Fibroblast of the aortic adventitia (primary cell): ENCODE data around the gene NSL1. TPM values are rescaled to one million over a fixed set of nuclear protein-coding genes. Genes with fewer than 3 reads are reported as not detected.
A peak's percentile ranks its signal among the peaks of the same experiment; 100 is the strongest.

Experiments used
- DNase-seq: peaks from one replicate; pipeline ENCODE4 v3.0.0-alpha.2; 2010; ENCODE audit warnings: low read depth
- H3K4me3 ChIP-seq: 2 replicates; pipeline ENCODE4 v1.5.1; 2011; ENCODE audit warnings: low read depth, mild to moderate bottlenecking, control low read depth, low read length, moderate library complexity
- total RNA-seq: library from RNA; depleted of rRNA; stranded (reverse); fragments of >200 nt; gene quantifications from 2 replicates; pipeline ENCODE4 v1.2.3, GENCODE V29; 2012; ENCODE audit warnings: low replicate concordance
- TF ChIP-seq, protein P1 (sequence below): IDR thresholded peaks from 2 replicates; pipeline ENCODE4 v1.5.1; 2011; ENCODE audit warnings: mild to moderate bottlenecking, low read length, control low read depth, inconsistent platforms; ENCODE audit not compliant: insufficient read depth

Gene NSL1
- total RNA-seq, 1 donor, result 41.1 TPM

DNA sequence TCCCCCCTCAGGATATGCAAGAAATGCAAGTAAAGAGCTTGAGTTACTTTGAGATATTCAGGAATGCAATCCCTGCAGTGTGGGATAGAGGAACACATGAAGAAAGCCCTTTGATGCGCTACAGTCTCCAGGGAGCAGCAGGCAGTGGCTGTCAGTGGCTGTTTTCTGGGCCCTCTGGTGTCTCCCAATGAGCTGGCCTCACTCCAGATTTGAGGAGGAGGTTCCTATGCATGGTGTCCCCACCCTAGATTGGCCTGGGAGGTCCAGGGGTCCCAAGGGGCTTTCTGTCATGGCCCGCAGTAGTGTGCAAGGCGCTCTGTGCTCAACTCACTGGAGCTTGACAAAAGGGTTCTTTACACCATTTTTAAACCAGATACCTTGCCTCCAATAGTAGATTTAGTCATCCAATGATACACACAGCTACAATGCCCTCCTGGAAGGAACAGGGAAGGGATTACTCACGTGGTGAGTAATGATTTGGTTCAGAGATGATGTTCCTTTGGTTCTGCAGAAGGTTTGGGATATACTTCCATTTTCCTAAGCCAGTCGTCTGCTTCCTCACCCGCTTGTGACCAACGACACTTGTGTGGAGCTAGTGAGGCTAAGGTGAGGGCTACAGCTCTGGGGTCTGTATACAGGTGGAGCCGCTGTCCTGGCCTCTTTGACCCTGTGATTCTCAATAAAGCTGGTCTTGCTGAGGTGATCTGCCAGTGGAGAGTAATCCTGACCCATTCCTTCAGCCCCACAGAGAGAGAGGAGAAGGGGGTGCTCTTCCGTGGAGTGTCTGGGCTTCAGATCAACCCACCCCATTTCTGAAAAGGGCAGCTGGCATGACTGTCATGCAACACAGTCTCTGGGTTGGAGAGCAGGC is 98.6 kb downstream of the NSL1 start:
- TF ChIP-seq, protein P1, sequence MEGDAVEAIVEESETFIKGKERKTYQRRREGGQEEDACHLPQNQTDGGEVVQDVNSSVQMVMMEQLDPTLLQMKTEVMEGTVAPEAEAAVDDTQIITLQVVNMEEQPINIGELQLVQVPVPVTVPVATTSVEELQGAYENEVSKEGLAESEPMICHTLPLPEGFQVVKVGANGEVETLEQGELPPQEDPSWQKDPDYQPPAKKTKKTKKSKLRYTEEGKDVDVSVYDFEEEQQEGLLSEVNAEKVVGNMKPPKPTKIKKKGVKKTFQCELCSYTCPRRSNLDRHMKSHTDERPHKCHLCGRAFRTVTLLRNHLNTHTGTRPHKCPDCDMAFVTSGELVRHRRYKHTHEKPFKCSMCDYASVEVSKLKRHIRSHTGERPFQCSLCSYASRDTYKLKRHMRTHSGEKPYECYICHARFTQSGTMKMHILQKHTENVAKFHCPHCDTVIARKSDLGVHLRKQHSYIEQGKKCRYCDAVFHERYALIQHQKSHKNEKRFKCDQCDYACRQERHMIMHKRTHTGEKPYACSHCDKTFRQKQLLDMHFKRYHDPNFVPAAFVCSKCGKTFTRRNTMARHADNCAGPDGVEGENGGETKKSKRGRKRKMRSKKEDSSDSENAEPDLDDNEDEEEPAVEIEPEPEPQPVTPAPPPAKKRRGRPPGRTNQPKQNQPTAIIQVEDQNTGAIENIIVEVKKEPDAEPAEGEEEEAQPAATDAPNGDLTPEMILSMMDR, result no peak
- no peak overlapping the region for H3K4me3 ChIP-seq
- peak; percentile 56 for DNase-seq

DNA sequence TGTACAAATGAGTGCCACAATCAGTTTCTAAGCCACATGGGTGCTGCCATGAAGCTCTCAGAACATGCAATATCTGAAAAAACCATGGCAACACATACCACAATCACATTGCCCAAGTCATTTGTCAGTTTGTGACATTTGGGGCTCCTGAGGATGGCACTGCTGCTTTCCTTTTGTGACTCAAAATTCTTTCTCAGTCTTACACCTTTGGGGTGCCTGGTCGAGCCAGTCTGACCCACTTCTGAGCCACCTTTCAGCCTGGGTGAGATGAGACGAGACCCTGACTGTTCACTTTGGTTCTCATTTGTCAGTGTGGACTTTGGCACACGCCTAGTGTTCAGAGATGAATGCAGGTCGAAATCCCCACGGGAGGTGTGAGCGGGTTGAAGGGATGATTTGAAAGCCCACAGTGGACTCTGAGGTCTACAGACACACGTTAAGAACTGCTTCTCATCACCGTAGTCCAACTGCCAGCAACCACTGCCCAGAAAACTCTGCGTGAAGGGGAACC is 100.0 kb downstream of the NSL1 start:
- H3K4me3 ChIP-seq, result no peak overlapping the region
- TF ChIP-seq, protein P1, result no peak
- no peak for DNase-seq

DNA sequence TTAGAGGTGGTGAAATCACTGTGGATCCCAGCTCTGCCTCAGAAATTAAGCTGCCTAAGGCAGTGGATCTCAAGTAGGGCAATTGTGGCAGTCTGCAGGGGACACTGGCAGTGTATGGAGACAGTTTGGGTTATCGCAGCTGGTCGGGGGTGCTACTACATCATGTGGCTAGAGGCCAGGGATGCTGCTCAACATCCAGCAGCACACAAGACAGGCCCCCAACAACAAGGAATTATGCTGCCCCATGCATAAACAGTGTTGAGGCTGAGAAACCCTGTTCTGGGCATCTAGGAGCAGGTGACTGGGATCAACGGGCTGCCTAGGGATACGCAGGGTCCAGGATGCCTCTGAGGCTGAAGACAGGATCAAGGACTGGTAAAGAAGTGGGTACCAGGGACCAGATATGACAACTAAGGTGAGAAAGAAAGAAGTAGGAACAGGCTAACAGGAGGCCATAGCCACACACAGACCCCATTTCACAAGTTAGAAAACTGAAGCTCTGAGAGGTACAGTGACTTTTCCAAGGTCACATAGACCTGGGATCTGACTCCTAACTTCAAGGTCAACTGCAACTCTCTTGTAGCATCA is 100.7 kb downstream of the NSL1 start:
- no peak overlapping the region for H3K4me3 ChIP-seq
- TF ChIP-seq, protein P1, result no peak
- no peak for DNase-seq

DNA sequence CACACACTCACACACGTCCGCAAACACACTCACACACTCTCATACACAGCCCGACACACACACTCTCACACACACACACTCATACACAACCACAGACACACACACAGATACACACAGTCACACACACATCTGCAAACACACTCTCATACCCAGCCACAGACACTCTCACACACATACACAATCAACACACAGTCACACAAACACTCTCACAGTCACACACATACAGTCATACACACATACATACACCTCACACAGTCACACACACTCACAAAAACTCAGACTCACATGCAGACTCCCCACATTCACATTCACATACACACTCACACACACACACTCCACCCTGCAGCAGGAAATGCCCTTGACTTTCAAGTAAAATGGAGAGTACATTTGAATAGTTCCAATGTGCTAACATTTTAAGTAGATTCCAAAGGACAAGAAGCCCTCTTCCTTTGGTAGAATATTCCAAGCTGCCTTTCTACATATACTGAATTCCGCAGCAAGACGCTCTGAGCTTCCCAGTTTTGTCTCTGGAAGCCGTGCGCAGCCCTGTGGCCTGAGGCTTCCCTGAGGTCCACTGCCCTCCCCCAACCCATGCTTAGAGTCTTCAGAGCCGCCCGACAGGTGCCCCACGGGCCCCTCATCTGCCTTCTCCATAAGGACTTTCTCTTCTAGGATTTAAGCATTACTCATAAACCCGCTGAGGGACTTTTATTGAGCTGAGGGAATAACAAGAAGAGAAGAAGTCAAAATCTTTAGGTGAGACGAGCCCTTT is 101.6 kb downstream of the NSL1 start:
- no peak for DNase-seq
- TF ChIP-seq, protein P1, result no peak
- H3K4me3 ChIP-seq, result no peak overlapping the region

DNA sequence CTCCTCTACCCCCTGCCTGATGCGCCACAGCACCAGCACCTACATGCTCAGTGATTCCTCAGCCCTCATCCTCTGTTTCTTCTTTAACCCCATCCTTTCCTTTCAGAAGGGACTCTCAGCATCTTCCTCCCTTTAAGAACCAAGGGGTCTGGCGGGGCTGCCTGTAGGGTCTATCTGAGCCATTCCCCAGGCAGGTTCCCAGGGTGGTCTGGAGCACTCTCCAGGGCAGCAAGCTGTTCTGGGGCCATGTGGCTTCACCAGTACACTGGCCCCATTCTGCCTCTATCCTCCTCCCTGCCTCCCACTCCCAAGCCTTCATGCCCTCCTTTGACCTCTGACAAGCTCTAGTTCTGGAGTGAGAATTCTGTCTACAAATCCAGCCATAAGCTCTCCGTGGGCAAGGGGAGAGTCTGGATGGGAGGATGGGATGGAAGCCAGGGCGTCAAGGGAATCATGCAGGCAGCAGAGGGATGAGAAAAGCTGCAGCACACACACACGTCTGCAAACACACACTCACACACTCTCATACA is 102.3 kb downstream of the NSL1 start:
- H3K4me3 ChIP-seq, result no peak overlapping the region
- DNase-seq, result no peak
- TF ChIP-seq, protein P1, result no peak

DNA sequence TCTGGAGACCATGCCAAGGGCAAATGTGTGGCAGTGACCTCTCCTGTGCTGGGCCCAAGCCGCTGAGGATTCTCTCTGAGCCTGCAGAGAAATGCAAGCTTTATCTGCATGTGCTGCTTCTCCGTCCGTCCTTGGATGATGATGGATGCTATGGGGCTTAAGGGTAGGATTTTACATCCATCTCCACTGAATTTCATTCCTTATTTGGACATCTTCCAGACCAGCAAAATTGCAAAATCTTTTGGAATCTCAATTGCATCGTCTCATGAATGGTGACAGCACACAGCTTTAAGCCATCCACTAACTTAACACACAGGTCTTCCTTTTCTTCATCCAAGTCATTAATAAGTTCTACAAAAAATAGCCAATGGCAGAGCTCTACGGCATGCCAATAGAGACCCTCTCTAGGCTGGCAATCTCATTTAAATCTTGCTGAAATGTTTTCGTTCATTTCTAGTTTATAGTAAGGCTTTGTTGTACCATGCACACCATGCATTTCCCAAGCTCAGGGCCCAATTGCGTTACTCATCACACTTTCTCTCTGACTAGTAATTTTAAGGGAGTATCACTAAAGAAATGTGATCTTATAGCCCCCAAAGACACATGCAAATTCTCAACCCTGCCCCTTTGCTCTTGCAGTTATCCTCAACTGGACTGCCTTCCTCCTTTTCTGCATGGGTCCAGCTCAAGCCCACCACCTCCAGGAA is 103.1 kb downstream of the NSL1 start:
- DNase-seq, result peak; percentile 63
- TF ChIP-seq, protein P1, result no peak
- H3K4me3 ChIP-seq, result no peak overlapping the region
